ENCODE results near the gene MED25.
"Not testable (repeated sequence)": the region's sequence is repeated elsewhere in the genome, so short reads cannot be mapped to it uniquely, and the experiment has no call there.

Gene MED25

DNA sequence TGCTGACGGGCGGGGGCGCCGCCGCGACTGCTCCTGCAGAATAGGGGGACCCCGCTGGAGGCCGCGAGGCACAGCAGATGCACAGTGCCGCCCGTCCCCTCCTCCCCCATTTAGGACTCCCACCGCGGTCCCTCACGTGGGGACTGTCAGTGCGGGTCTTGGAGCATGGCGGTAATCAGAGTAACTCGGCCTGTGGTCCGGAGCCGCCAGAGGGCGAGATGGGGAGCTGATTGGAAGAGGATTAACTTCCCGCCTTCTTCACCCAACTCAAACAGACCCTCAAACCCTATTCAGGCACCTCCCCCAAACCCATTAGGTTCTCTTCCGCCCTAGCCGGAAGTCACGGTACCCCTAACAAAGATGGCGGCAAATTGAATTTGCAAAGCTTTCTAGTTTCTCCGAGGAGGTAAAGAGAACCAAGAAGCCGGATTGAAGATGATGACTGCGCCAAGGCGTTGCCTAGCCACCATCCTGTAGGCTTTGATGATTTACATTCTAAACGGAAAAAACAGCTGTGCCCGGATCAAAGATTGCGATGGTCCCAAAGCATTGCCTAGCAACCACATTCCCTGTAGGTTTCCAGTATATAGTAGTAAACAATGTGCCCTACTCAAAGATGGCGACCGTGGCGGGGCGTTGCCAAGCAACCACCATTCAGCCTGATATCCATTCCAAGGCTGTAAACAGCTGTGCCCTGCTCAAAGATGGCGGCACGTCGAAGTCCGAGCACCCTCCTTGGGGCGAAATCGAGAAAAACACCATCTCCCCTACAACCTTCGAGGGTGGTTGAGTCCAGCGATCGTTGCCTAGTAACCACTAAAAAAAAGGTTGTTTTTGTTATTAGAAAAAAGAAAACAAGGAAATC is 4.9 kb upstream of the MED25 start, which contains the start of gene FUZ:
Gene FUZ (minus strand): TSS at position 296 of the 865 bp plus-strand sequence. CDS start 186 bp downstream, at position 110.
- TF ChIP-seq, protein P1, sequence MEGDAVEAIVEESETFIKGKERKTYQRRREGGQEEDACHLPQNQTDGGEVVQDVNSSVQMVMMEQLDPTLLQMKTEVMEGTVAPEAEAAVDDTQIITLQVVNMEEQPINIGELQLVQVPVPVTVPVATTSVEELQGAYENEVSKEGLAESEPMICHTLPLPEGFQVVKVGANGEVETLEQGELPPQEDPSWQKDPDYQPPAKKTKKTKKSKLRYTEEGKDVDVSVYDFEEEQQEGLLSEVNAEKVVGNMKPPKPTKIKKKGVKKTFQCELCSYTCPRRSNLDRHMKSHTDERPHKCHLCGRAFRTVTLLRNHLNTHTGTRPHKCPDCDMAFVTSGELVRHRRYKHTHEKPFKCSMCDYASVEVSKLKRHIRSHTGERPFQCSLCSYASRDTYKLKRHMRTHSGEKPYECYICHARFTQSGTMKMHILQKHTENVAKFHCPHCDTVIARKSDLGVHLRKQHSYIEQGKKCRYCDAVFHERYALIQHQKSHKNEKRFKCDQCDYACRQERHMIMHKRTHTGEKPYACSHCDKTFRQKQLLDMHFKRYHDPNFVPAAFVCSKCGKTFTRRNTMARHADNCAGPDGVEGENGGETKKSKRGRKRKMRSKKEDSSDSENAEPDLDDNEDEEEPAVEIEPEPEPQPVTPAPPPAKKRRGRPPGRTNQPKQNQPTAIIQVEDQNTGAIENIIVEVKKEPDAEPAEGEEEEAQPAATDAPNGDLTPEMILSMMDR (IDR thresholded peaks at IDR 0.05; ENCODE audit: insufficient read depth, low read depth, low read length, missing control alignments), result no peak
- peak within 1 kb of the TSS; percentile 82 for H3K4me3 ChIP-seq (ENCODE audit: low read depth, low read length)
- peak; percentile 98 for DNase-seq (ENCODE audit: low read depth)

DNA sequence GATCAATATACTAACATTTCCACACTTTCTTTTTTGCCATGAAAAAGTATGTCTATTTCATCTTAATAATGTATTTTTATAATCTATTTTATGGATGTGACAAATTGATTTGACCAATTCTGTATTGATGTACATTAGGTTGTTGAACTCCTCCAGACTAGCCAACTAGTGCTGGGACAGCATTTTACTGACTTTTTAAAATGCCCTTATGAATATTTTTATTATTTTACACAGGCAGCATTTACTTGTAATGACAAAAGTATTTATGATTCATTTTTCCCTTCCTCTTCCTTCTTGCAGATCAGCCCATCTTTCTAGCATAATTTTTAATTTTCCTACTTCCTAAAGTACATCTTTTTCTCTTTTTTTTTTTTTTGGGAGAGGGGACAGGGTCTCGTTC is 4.1 kb upstream of the MED25 start:
- DNase-seq (ENCODE audit: low read depth), result no peak
- H3K4me3 ChIP-seq (ENCODE audit: low read depth, low read length), result peak overlapping the region; percentile 82
- TF ChIP-seq, protein P1 (IDR thresholded peaks at IDR 0.05; ENCODE audit: insufficient read depth, low read depth, low read length, missing control alignments), result no peak

DNA sequence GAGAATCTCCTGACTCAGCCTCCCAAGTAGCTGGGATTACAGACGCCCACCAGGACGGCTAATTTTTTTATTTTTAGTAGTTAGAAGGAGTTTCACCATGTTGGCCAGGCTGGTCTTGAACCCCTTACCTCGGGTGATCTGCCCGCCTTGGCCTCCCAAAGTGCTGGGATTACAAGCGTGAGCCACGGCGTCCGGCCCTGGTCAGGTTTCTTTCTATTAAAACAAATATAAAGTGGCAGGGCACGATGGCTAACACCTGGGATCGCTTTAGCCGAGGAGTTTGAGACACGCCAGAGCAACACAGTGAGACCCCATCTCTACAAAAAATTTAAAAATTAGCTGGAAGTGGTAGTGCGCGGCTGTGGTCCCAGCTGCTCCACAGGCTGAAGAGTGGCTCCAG is 1.5 kb upstream of the MED25 start:
- no peak for DNase-seq (ENCODE audit: low read depth)
- TF ChIP-seq, protein P1 (IDR thresholded peaks at IDR 0.05; ENCODE audit: insufficient read depth, low read depth, low read length, missing control alignments), result no peak
- H3K4me3 ChIP-seq (ENCODE audit: low read depth, low read length), result no peak overlapping the region

DNA sequence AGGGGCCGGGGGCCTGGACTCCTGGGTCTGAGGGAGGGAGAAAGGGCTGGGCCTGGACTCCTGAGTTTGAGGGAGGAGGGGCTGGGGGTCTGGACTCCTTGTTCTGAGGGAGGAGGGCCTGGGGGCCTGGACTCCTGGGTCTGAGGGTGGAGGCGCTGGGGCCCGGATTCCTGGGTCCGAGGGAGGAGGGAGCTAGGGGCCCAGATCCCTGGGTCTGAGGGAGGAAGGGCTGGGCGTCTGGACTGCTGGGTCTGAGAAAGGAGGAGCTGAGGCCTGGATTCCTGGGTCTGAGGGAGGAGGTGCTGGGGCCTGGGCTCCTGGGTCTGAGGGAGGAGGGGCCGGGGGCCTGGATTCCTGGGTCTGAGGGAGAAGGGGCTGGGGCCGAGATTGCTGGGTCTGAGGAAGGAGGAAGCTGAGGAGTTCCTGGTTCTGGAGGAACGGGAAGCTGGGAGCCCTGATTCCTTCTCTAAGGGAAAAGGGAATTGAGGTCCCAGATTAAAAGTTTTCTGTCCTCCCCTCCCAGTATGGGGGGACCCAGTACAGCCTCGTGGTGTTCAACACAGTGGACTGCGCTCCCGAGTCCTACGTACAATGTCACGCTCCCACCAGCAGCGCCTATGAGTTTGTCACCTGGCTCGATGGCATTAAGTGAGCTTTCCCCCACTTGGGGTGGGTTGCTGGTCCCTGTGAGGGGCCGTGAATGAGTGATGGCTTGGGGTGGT is 721 bp downstream of the MED25 start:
- H3K4me3 ChIP-seq (ENCODE audit: low read depth, low read length), result peak overlapping the region; percentile 82
- TF ChIP-seq, protein P1 (IDR thresholded peaks at IDR 0.05; ENCODE audit: insufficient read depth, low read depth, low read length, missing control alignments), result no peak
- no peak for DNase-seq (ENCODE audit: low read depth)

DNA sequence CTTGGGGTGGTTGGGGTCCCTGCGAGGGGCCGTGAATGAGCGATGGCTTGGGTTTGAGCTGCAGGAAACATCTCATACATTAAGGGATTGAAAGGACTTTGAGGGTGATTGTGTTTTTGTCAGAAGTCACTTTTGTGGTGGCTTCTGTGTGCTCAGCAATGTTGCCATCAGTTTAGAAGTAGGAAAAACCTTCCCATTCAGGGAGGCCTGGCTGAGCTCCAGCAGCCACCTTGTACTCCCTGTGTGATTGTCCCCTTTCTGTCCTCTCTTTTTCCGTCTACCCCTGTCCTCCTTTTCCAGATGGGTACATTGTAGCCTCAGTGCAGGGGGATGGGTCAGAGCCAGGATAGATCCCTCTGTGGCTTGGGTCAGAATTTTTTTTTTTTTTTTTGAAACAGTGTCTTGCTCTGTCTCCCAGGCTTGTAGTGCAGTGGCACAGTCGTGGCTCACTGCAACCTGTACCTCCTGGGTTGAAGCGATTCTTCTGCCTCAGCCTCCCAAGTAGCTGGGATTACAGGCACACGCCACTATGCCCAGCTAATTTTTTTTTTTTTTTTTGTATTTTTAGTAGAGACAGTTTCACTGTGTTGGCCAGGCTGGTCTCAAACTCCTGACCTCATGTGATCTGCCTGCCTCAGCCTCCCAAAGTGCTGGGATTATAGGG is 1.5 kb downstream of the MED25 start:
- not testable (repeated sequence) for DNase-seq (ENCODE audit: low read depth)
- H3K4me3 ChIP-seq (ENCODE audit: low read depth, low read length), result peak overlapping the region; percentile 82

DNA sequence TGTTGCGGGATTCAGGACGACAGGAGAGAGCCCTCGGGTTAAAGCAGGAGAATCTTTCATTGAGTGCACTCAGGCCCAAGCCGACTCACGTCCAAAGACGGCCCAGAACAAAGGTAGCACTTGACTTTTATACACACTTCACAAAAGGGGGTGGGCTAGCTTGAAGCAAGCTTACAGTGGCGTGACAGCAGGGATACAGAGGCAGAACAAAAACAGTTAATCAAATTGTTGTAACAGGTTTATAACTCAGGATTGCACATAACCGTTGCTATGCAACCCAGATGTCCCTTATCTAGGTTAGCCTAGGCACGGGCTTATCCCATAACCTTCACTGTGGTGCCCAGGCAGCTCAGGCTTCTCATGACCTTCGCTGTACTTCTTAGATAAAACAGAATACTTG is 2.0 kb downstream of the MED25 start:
- DNase-seq (ENCODE audit: low read depth), result no peak
- TF ChIP-seq, protein P1 (IDR thresholded peaks at IDR 0.05; ENCODE audit: insufficient read depth, low read depth, low read length, missing control alignments), result no peak
- no peak overlapping the region for H3K4me3 ChIP-seq (ENCODE audit: low read depth, low read length)

DNA sequence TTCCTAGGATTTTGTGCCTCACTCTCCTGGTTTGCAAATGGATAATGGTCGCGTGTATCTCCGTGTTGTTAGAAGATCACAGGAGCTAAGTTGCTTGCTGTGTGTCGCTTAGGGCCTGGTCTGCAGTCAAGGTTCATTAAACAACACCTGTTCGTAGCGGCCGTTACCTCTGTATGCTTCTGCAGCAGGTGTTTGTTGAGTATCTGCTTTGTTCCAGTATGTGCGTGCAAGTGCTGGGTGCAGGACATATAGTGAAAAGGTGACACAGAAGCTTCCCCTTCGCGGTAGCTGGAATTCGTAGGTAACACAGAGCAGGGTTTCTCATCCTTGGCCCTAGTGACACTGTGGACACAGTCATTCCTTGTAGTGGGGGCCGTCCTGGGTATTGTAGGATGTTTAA is 5.4 kb downstream of the MED25 start:
- no peak overlapping the region for H3K4me3 ChIP-seq (ENCODE audit: low read depth, low read length)
- no peak for DNase-seq (ENCODE audit: low read depth)
- TF ChIP-seq, protein P1 (IDR thresholded peaks at IDR 0.05; ENCODE audit: insufficient read depth, low read depth, low read length, missing control alignments), result no peak
